ENCODE measurements around the gene BTD.

The BTD gene

GRCh38 chr3:15585111-15585845 is 16.3 kb upstream of the BTD start:
- TF ChIP-seq CTCF (IDR thresholded peaks at IDR 0.05), result no peak

- TF ChIP-seq CTCF (IDR thresholded peaks at IDR 0.05), result no peak
Observed at GRCh38 chr3:15591242-15591641, 10.3 kb upstream of the BTD start.

- no peak for TF ChIP-seq CTCF (IDR thresholded peaks at IDR 0.05)
Observed at GRCh38 chr3:15591928-15592327, 9.6 kb upstream of the BTD start.

GRCh38 chr3:15592968-15593367 is 8.6 kb upstream of the BTD start:
- TF ChIP-seq CTCF (IDR thresholded peaks at IDR 0.05), result no peak

- TF ChIP-seq CTCF (IDR thresholded peaks at IDR 0.05), result no peak
Observed at GRCh38 chr3:15595955-15596354, 5.6 kb upstream of the BTD start.

- TF ChIP-seq CTCF (IDR thresholded peaks at IDR 0.05), result no peak
Observed at GRCh38 chr3:15601046-15601398, 523 bp upstream of the BTD start.

GRCh38 chr3:15602146-15602536 is 596 bp downstream of the BTD start:
- TF ChIP-seq CTCF (IDR thresholded peaks at IDR 0.05), result no peak

GRCh38 chr3:15606434-15606891 is 4.9 kb downstream of the BTD start:
- no peak for TF ChIP-seq CTCF (IDR thresholded peaks at IDR 0.05)

Measured in LNCAP (cell line).